Neutrophil (primary cell): ENCODE data around the gene DDX55.
"Not testable (repeated sequence)": the region's sequence is repeated elsewhere in the genome, so short reads cannot be mapped to it uniquely, and the experiment has no call there.

Experiments
- H3K27ac ChIP-seq: fragments of 200-600 bp; sonication (generic); 2 replicates; pipeline ENCODE4 v1.5.1; 2016; ENCODE audit warnings: mild to moderate bottlenecking, moderate library complexity
- H3K27me3 ChIP-seq: fragments of 200-600 bp; sonication (generic); 2 replicates; pipeline ENCODE4 v1.6.0; 2016; ENCODE audit warnings: mild to moderate bottlenecking
- H3K36me3 ChIP-seq: fragments of 200-600 bp; sonication (generic); 2 replicates; pipeline ENCODE4 v1.5.1; 2017
- H3K4me1 ChIP-seq, 2 experiments: fragments of 200-600 bp in 1 of 2; sonication (generic) in 1 of 2; 1 replicate in 1 of 2; 2 replicates in 1 of 2; pipeline versions ENCODE4 v1.5.1 to v1.6.1; 2013 to 2016; ENCODE audit warnings: low read depth in 1 of 2, low read length in 1 of 2, mild to moderate bottlenecking in 1 of 2, moderate library complexity in 1 of 2; ENCODE audit not compliant: control insufficient read depth in 1 of 2, insufficient read depth in 1 of 2
- H3K4me3 ChIP-seq, 2 experiments: fragments of 200-600 bp in 1 of 2; sonication (generic) in 1 of 2; 1 replicate in 1 of 2; 2 replicates in 1 of 2; pipeline ENCODE4 v1.5.1; 2013 to 2016; ENCODE audit warnings: low read depth in 1 of 2, low read length in 1 of 2, mild to moderate bottlenecking in 1 of 2, moderate library complexity in 1 of 2
- H3K9me3 ChIP-seq: fragments of 200-600 bp; sonication (generic); 2 replicates; pipeline ENCODE4 v1.5.1; 2016
- TF ChIP-seq, protein P1 (sequence below): fragments of 200-600 bp; sonication (generic); IDR thresholded peaks from 2 replicates; pipeline ENCODE4 v1.5.1; 2016; ENCODE audit warnings: antibody characterized with exemption

DDX55 gene

DNA sequence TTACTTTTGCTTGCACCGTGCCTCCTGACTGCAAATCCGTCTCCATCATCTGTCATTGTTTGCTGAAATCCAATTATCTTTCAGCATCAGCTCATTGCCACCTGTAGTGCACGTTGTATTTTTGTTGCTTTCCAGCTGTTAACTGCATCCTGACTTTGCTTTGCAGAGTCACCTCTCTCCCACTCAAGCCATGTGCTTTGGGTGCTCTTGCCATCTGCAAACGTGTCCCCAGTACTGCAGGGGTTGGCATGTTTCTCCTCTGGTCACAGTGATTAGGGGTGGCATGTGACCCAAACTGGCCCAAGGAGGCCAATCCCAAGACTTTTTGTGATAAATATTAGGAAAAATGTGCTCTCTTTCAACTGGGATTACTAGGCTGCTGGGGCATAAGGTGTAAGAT, 28.0 kb upstream of the DDX55 start:
- peaks cover 0 to 7% of the 10 kb centered on the region in 2 experiments for H3K4me1 ChIP-seq
- H3K27me3 ChIP-seq: no peaks in the 10 kb centered on the region
- TF ChIP-seq, protein P1, sequence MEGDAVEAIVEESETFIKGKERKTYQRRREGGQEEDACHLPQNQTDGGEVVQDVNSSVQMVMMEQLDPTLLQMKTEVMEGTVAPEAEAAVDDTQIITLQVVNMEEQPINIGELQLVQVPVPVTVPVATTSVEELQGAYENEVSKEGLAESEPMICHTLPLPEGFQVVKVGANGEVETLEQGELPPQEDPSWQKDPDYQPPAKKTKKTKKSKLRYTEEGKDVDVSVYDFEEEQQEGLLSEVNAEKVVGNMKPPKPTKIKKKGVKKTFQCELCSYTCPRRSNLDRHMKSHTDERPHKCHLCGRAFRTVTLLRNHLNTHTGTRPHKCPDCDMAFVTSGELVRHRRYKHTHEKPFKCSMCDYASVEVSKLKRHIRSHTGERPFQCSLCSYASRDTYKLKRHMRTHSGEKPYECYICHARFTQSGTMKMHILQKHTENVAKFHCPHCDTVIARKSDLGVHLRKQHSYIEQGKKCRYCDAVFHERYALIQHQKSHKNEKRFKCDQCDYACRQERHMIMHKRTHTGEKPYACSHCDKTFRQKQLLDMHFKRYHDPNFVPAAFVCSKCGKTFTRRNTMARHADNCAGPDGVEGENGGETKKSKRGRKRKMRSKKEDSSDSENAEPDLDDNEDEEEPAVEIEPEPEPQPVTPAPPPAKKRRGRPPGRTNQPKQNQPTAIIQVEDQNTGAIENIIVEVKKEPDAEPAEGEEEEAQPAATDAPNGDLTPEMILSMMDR: no peak
- H3K9me3 ChIP-seq: no peaks in the 10 kb centered on the region
- H3K4me3 ChIP-seq: no peak overlapping the region
- H3K27ac ChIP-seq: no peak overlapping the region
- no peaks in the 10 kb centered on the region for H3K36me3 ChIP-seq

DNA sequence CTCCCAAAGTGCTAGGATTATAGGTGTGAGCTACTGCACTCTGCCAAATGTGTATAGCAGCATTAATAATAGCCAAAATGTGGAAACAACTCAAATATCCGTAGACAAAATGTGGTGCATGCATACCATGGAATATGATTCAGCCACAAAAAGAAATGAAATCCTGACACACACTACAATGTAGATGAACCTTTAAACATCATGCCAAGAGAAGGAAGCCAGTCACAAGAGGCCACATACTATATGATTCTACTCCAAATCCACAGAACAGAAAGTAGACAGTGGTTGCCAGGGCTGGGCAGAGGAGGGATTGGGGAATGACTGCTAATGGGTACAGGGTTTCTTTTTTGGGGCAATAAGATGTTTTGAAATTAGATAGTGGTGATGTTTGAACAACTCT, 25.3 kb upstream of the DDX55 start:
- TF ChIP-seq, protein P1: no peak
- Histone ChIP-seq H3K4me1 (peaks cover 0 to 13% of the 10 kb centered on the region in 2 experiments), H3K9me3 (no peaks in the 10 kb centered on the region), H3K4me3 (no peak overlapping the region), H3K27ac (no peak overlapping the region), H3K27me3 (no peaks in the 10 kb centered on the region), H3K36me3 (no peaks in the 10 kb centered on the region)

DNA sequence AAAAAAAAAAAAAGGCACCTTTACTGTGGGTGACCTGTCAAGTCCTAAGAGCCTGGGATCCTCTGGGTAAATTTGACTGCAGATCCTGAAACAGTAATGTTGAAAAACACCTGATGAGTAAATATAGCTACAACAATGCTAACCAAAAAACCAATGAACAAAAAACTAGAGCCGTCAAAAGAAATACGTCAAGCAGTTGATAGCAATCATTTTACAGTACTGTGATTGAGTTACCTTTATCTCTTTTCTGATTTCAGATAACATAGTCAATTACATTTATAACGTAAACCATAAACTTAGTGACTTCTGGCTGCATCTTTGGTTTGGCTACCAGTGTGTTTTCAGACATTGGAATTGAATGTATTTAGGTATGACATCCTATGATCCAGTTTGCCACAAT, 23.7 kb upstream of the DDX55 start:
- Histone ChIP-seq H3K36me3 (no peaks in the 10 kb centered on the region), H3K4me3 (no peak overlapping the region), H3K9me3 (no peaks in the 10 kb centered on the region), H3K27me3 (no peaks in the 10 kb centered on the region), H3K4me1 (peaks cover 15 to 29% of the 10 kb centered on the region in 2 experiments), H3K27ac (no peak overlapping the region)
- TF ChIP-seq, protein P1: no peak

DNA sequence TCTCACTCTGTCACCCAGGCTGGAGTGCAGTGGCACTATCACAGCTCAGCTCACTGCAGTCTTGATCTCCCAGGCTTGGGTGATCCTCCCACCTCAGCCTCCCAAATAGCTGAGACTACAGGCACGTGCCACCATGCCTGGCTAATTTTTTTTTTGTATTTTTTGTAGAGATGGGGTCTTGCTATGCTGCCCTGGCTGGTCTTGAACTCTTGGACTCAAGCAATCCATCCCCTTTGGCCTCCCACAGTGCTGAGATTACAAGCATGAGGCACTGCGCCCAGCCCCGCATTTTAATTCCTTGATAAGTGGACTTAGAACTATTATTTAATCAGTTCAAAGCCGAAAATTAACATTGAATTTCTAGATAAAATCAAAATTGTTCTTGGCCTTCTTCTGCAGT, 23.1 kb upstream of the DDX55 start:
- H3K27ac ChIP-seq, H3K9me3 ChIP-seq, H3K27me3 ChIP-seq, H3K36me3 ChIP-seq, H3K4me3 ChIP-seq: not testable (repeated sequence)
- H3K4me1 ChIP-seq: peaks cover 17 to 27% of the 10 kb centered on the region in 2 experiments

DNA sequence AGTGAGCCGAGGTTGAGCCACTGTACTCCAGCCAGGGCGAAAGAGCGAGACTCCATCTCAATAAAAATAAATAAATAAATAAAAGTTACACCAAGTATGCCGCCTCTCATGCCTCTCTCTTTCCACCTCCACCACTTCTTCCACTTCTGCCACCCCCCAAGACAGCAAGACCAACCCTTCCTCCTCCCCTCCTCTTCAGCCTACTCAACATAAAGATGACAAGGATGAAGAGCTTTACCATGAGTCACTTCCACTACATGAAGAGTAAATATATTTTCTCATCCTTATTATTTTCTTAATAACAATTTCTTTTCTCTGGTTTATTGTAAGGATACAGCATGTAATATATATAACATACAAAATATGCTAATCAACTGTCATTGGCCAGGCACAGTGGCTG, 21.1 kb upstream of the DDX55 start:
- Histone ChIP-seq H3K36me3 (no peaks in the 10 kb centered on the region), H3K27ac (no peak overlapping the region), H3K9me3 (no peaks in the 10 kb centered on the region), H3K4me3 (no peak overlapping the region), H3K27me3 (no peaks in the 10 kb centered on the region), H3K4me1 (peaks cover 29 to 37% of the 10 kb centered on the region in 2 experiments)
- TF ChIP-seq, protein P1: no peak

DNA sequence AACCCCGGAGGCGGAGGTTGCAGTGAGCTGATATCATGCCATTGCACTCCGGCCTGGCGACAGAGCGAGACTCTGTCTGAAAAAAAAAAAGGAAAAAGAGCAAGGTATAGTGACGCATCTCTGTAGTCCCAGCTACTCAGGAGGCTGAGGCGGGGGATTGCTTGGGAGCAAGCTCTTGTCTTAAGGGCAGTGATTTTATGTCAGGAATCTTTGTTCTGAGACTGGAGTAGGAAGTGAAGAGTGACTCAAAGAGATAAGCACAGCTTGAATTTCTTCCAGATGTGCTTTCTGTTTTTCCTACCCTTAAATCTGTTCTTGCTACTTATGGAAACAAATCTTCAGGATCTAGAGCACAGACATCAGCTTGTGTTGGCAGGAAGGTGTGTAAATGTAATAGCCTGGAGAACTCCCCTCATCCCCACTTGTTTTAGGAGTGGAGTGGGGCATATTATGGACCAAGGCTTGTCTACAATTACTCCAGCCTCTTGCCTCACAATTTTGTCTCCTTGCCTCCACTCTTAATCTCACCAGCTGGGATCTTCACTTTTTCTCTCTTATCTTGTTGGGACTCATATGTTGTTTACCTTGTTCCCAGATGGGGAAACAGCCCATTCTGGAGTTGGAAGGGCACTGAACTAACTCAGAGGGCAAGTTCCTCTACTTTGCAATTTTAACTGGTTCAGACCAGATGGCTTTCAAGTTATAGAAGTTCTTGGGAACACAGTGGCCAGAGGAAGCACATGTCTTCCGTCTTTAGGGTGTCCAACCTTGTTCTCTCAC, 10.0 kb upstream of the DDX55 start:
- Histone ChIP-seq H3K27me3 (no peaks in the 10 kb centered on the region), H3K9me3 (no peaks in the 10 kb centered on the region), H3K4me3 (no peak overlapping the region), H3K36me3 (peaks cover 89% of the 10 kb centered on the region), H3K27ac (no peak overlapping the region), H3K4me1 (no peaks in the 10 kb centered on the region)
- TF ChIP-seq, protein P1: no peak
